SIG-M5 treated with dmso at 0.1 percent for 504 hours (cell line): ENCODE data around the gene RTP3.
"Not testable (repeated sequence)": the region's sequence is repeated elsewhere in the genome, so short reads cannot be mapped to it uniquely, and the experiment has no call there.

ENCODE experiments used
- DNase-seq: peaks from one replicate; lab custom pipeline; 2025; ENCODE audit not compliant: unreplicated experiment; lab: John Stamatoyannopoulos, UW

RTP3 gene

GRCh38 chr3:46490338-46491084 lies 7.3 kb upstream of the RTP3 start:
- DNase-seq: no peak

GRCh38 chr3:46491089-46492070 lies 6.4 kb upstream of the RTP3 start:
- DNase-seq: no peak

- DNase-seq: no peak
Measured at GRCh38 chr3:46492890-46493547, 4.8 kb upstream of the RTP3 start.

GRCh38 chr3:46494491-46494890 lies 3.3 kb upstream of the RTP3 start:
- not testable (repeated sequence) for DNase-seq

- DNase-seq: no peak
Measured at GRCh38 chr3:46495901-46496456, 1.8 kb upstream of the RTP3 start.

- no peak for DNase-seq
Measured at GRCh38 chr3:46496746-46497555, 825 bp upstream of the RTP3 start.

- no peak for DNase-seq
Measured at GRCh38 chr3:46498916-46499519, 1.2 kb downstream of the RTP3 start.

- DNase-seq: peak; percentile 15
Measured at GRCh38 chr3:46500656-46501635, 3.2 kb downstream of the RTP3 start.

GRCh38 chr3:46501702-46502101 lies 3.9 kb downstream of the RTP3 start:
- DNase-seq: no peak

- no peak for DNase-seq
Measured at GRCh38 chr3:46503200-46503874, 5.6 kb downstream of the RTP3 start.

GRCh38 chr3:46504789-46505188 lies 7.0 kb downstream of the RTP3 start:
- no peak for DNase-seq

- DNase-seq: no peak
Measured at GRCh38 chr3:46505953-46506352, 8.2 kb downstream of the RTP3 start.

GRCh38 chr3:46506526-46506925 lies 8.8 kb downstream of the RTP3 start:
- DNase-seq: no peak

- DNase-seq: no peak
Measured at GRCh38 chr3:46508850-46509591, 11.2 kb downstream of the RTP3 start.

GRCh38 chr3:46509661-46510187 lies 11.9 kb downstream of the RTP3 start:
- DNase-seq: no peak

- DNase-seq: no peak
Measured at GRCh38 chr3:46512191-46512749, 14.5 kb downstream of the RTP3 start.

- no peak for DNase-seq
Measured at GRCh38 chr3:46516521-46516920, 18.7 kb downstream of the RTP3 start.
